PC-9 (cell line): ENCODE measurements around the gene UFD1. TPM values are rescaled to one million over a fixed set of nuclear protein-coding genes. Genes with fewer than 3 reads are reported as not detected.

Experiments
- BruUV-seq: library from RNA; stranded (reverse); fragments of 400-500 nt; replicated peaks from 2 replicates; lab custom pipeline; 2021; lab: Mats Ljungman, UMichigan
- CTCF ChIA-PET: fragments of 300-600 bp; sonication (Branson Sonifier 250); formaldehyde crosslinking; loops from one replicate; lab custom pipeline; 2022; ENCODE audit warnings: antibody characterized with exemption; lab: Charles Lee
- POLR2A ChIA-PET: fragments of 300-600 bp; sonication (Branson Sonifier 250); formaldehyde crosslinking; loops from one replicate; lab custom pipeline; 2022; ENCODE audit warnings: antibody characterized with exemption; ENCODE audit not compliant: unreplicated experiment; lab: Charles Lee
- DNase-seq, 2 experiments: peaks; one replicate each; pipeline versions ENCODE4 v3.0.0 to v3.0.0-alpha.2; 2015 to 2022; ENCODE audit warnings: mixed read lengths in 1 of 2
- H2AFZ ChIP-seq: fragments of 200-600 bp; sonication (generic); 2 replicates; pipeline ENCODE4 v1.8.1; 2017; ENCODE audit warnings: antibody characterized with exemption
- H3F3A ChIP-seq: fragments of 200-600 bp; sonication (generic); 2 replicates; pipeline ENCODE4 v1.8.1; 2017; ENCODE audit warnings: antibody characterized with exemption, mild to moderate bottlenecking, low read depth; ENCODE audit not compliant: insufficient read depth
- H3K27ac ChIP-seq: fragments of 200-600 bp; sonication (generic); 2 replicates; pipeline ENCODE4 v1.6.1; 2016; ENCODE audit warnings: mixed run types
- H3K27me3 ChIP-seq: fragments of 200-600 bp; sonication (generic); 2 replicates; pipeline ENCODE4 v1.6.1; 2016; ENCODE audit warnings: low read depth, mixed run types; ENCODE audit not compliant: insufficient read depth
- H3K36me3 ChIP-seq: fragments of 200-600 bp; sonication (generic); 2 replicates; pipeline ENCODE4 v1.6.1; 2016; ENCODE audit warnings: low read depth, mixed run types
- H3K4me1 ChIP-seq: fragments of 200-600 bp; sonication (generic); replicated peaks from 2 replicates; pipeline ENCODE4 v1.6.1; 2016; ENCODE audit warnings: mixed run types; ENCODE audit not compliant: insufficient read depth
- H3K4me2 ChIP-seq: fragments of 200-600 bp; sonication (generic); 2 replicates; pipeline ENCODE4 v1.6.1; 2017; ENCODE audit warnings: mixed run types
- H3K4me3 ChIP-seq: fragments of 200-600 bp; sonication (generic); 2 replicates; pipeline ENCODE4 v1.6.1; 2016; ENCODE audit warnings: mixed run types
- H3K79me2 ChIP-seq: fragments of 200-600 bp; sonication (generic); 2 replicates; pipeline ENCODE4 v1.6.1; 2017; ENCODE audit warnings: low read depth, mixed run types
- H3K9me2 ChIP-seq: fragments of 200-600 bp; sonication (generic); 2 replicates; pipeline ENCODE4 v1.8.1; 2017; ENCODE audit warnings: mild to moderate bottlenecking; ENCODE audit not compliant: insufficient read depth
- H3K9me3 ChIP-seq: fragments of 200-600 bp; sonication (generic); 2 replicates; pipeline ENCODE4 v1.8.1; 2016; ENCODE audit warnings: low read depth; ENCODE audit not compliant: insufficient read depth
- H4K20me1 ChIP-seq: fragments of 200-600 bp; sonication (generic); 2 replicates; pipeline ENCODE4 v1.8.1; 2017; ENCODE audit not compliant: insufficient read depth
- EZH2 ChIP-seq: fragments of 200-600 bp; sonication (generic); IDR thresholded peaks from 2 replicates; pipeline ENCODE4 v1.8.0; 2017; ENCODE audit warnings: antibody characterized with exemption, low read depth
- intact Hi-C: fragments of 100-400 bp; cut with micrococcal nuclease; formaldehyde crosslinking; loops from one replicate; pipeline ENCODE4 v1.10.0; 2022; ENCODE audit not compliant: unreplicated experiment
- total RNA-seq: library from RNA; stranded (reverse); gene quantifications from 2 replicates; pipeline ENCODE4 v1.2.3, GENCODE V29; 2021
- TF ChIP-seq, protein P1 (sequence below): fragments of 200-600 bp; sonication (generic); conservative IDR thresholded peaks from 2 replicates; pipeline ENCODE4 v1.6.1; 2017; ENCODE audit warnings: mixed run types, antibody characterized with exemption, mild to moderate bottlenecking, moderate library complexity

UFD1 gene
- total RNA-seq, 1 experiment from 2014 or later: 66.9 TPM

DNA sequence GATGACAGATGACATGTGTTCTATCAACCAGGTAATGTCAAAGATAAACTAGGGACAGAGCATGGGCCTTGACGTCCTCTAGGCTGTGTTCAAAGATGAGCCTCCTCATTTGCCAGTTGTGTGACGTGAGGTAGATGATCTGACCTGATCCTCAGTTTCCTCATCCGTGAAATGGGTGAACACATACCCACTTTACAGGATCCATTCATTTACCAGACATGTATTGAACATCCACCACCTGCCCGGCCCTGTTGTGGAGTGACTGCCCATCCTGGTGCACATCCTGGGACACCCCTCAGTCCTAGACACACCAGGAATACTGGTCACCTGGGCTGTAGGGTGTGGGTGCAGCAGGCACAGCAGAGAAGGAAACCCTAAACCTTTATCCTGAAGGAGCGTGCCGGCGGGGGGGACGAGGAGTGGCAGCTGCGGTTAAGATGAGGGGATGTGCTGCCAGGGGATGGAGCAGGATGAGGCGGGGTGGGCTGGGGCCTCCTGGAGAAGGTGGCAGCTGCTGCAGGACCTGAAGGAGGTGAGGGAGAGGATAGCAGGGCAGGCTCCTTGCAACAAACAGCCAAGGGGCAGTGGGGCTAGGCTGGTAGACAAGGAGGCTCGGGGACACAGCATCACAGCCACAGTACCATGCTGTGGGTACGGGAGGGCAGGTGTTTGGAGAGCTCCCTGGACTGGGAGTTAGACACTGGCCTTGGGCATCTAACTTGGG lies 36.8 kb upstream of the UFD1 start:
- POLR2A ChIA-PET: no interaction called here
- Histone ChIP-seq H3K4me2 (no peak overlapping the region), H3K4me1 (no peaks in the 10 kb centered on the region), H3K36me3 (no peaks in the 10 kb centered on the region), H2AFZ (no peak overlapping the region), H3K4me3 (no peak overlapping the region), H3F3A (no peaks in the 10 kb centered on the region), H3K27me3 (no peaks in the 10 kb centered on the region), H3K9me2 (no peaks in the 10 kb centered on the region), H3K9me3 (no peaks in the 10 kb centered on the region), H3K79me2 (no peaks in the 10 kb centered on the region), H4K20me1 (no peaks in the 10 kb centered on the region), H3K27ac (no peak overlapping the region)
- BruUV-seq: no TSS peak
- TF ChIP-seq, protein P1, sequence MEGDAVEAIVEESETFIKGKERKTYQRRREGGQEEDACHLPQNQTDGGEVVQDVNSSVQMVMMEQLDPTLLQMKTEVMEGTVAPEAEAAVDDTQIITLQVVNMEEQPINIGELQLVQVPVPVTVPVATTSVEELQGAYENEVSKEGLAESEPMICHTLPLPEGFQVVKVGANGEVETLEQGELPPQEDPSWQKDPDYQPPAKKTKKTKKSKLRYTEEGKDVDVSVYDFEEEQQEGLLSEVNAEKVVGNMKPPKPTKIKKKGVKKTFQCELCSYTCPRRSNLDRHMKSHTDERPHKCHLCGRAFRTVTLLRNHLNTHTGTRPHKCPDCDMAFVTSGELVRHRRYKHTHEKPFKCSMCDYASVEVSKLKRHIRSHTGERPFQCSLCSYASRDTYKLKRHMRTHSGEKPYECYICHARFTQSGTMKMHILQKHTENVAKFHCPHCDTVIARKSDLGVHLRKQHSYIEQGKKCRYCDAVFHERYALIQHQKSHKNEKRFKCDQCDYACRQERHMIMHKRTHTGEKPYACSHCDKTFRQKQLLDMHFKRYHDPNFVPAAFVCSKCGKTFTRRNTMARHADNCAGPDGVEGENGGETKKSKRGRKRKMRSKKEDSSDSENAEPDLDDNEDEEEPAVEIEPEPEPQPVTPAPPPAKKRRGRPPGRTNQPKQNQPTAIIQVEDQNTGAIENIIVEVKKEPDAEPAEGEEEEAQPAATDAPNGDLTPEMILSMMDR: no peak
- no peak for TF ChIP-seq EZH2
- no peak for DNase-seq
- CTCF ChIA-PET: no interaction called here
- intact Hi-C loops: no loop called here

DNA sequence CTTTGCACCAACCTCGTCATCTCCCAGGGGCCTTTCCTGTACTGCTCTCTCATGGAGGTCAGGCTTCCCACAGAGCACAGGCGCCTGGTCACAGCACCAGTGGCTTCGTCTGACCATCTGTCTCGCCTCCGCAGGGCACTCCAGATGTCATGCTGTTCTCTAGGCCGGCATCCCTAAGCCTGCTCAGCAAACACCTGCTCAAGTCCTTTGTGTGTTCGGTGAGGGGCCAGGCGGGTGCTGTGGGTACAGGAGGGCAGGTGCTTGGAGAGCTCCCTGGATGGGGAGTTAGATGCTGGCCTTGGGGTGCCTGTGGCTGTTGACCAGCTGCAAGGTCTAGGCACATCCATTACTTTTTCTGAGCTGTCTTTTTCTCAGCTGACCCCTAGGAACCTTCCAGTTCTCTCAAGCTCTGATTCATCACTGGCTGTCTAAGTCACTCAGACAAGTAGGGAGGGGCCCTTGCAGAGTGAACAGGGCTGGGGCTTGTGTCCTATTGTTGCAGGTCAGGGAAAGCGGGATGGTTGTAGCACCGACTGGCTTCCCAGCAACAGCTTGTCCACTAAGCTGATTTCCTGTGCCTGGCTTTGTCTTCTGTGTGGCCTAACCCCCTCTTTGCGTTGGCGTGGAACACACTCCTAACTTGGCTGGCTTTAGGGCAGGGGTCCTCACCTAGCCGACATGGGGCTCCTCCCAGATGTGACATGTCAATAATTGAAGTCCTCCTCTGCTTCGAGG lies 36.0 kb upstream of the UFD1 start:
- Histone ChIP-seq H3K9me2 (no peaks in the 10 kb centered on the region), H3K79me2 (no peaks in the 10 kb centered on the region), H3K27ac (no peak overlapping the region), H3K4me2 (no peak overlapping the region), H3K27me3 (no peaks in the 10 kb centered on the region), H4K20me1 (no peaks in the 10 kb centered on the region), H2AFZ (no peak overlapping the region), H3F3A (no peaks in the 10 kb centered on the region), H3K9me3 (no peaks in the 10 kb centered on the region), H3K4me3 (no peak overlapping the region), H3K4me1 (no peaks in the 10 kb centered on the region), H3K36me3 (no peaks in the 10 kb centered on the region)
- TF ChIP-seq EZH2: no peak
- TF ChIP-seq, protein P1: no peak
- POLR2A ChIA-PET: no interaction called here
- CTCF ChIA-PET: no interaction called here
- DNase-seq: no peak
- intact Hi-C loops: no loop called here
- BruUV-seq: no TSS peak

GRCh38 chr22:19513823-19514222 lies 34.8 kb upstream of the UFD1 start:
- H2AFZ ChIP-seq: no peak overlapping the region
- H3K4me1 ChIP-seq: no peaks in the 10 kb centered on the region
- H3K9me3 ChIP-seq: no peaks in the 10 kb centered on the region
- TF ChIP-seq, protein P1: no peak
- no peak for TF ChIP-seq EZH2
- CTCF ChIA-PET: no interaction called here
- no TSS peak for BruUV-seq
- H3K79me2 ChIP-seq: no peaks in the 10 kb centered on the region
- H3K4me2 ChIP-seq: no peak overlapping the region
- no peak overlapping the region for H3K27ac ChIP-seq
- no peaks in the 10 kb centered on the region for H3F3A ChIP-seq
- intact Hi-C loops: no loop called here
- no peaks in the 10 kb centered on the region for H4K20me1 ChIP-seq
- no peaks in the 10 kb centered on the region for H3K9me2 ChIP-seq
- H3K36me3 ChIP-seq: no peaks in the 10 kb centered on the region
- no peaks in the 10 kb centered on the region for H3K27me3 ChIP-seq
- no peak overlapping the region for H3K4me3 ChIP-seq
- no peak for DNase-seq
- POLR2A ChIA-PET: no interaction called here
